SH-SY5Y (cell line): ENCODE data around the gene CERS2.

Experiments
- GATA2 ChIP-seq: IDR thresholded peaks from 2 replicates; pipeline ENCODE4 v1.6.1; 2011; ENCODE audit warnings: mild to moderate bottlenecking, low read depth, low read length
- GATA3 ChIP-seq: IDR thresholded peaks from 2 replicates; pipeline ENCODE4 v1.6.1; 2011; ENCODE audit warnings: low read depth, mild to moderate bottlenecking, low read length, moderate library complexity

DNA sequence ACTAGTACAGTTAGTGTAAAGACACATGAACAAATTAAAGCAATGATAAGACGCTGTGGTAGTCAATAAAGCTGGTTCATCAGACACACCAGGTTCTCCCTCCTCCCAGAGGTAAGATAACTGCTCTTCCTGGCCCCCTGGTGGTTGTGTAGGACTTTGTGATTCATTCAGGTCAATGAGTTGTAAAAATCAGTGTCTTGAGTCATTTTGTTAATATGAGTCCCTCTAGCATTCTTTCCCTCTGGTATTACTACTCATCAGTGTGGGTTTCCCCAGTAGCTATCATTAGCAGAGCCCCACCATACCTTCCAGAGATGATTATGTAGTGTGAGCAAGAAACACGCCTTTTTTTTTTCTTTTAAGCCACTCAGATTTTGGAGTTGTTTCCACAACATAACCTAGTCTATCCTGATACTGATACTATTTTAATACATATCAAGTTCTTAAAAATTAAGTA, 52.1 kb downstream of the CERS2 start:
- no peak for TF ChIP-seq GATA2
- TF ChIP-seq GATA3 = no peak
